ENCODE results near the gene TTC17. TPM values are rescaled to one million over a fixed set of nuclear protein-coding genes. Genes with fewer than 3 reads are reported as not detected.

Gene TTC17
- total and polyA plus RNA-seq, 12 donors = 44.2 to 126 (median 69.2) TPM

DNA sequence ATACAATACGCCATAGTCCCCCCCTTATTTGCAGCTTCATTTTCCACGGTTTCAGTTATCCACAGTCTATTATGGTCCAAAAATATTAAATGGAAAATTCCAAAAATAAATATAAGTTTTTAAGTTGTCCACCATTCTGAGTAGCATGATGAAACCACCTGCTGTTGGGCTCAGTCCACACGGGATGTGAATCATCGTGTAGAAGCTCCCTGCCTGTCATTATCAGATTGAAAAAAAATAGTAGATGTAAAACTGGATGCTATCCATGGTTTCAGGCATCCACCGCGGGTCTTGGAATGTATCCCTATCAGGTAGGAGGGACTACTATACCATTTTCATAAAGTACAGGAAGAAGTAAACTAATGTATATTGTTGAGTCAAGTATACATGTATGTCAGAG, 127.4 kb downstream of the TTC17 start:
- no peak overlapping the region for H3K4me3 ChIP-seq
- H3K27me3 ChIP-seq = no peaks in the 10 kb centered on the region
- peaks cover 0 to 8% (median 5%) of the 10 kb centered on the region in 3 donors for H3K9me3 ChIP-seq (replicated peaks in 1 of 3)
- no peaks in the 10 kb centered on the region for H3K4me1 ChIP-seq (replicated peaks in 1 of 2)
- DNase-seq = no peak
- no peak for TF ChIP-seq POLR2A (IDR thresholded peaks at IDR 0.05)
- TF ChIP-seq, protein P1, sequence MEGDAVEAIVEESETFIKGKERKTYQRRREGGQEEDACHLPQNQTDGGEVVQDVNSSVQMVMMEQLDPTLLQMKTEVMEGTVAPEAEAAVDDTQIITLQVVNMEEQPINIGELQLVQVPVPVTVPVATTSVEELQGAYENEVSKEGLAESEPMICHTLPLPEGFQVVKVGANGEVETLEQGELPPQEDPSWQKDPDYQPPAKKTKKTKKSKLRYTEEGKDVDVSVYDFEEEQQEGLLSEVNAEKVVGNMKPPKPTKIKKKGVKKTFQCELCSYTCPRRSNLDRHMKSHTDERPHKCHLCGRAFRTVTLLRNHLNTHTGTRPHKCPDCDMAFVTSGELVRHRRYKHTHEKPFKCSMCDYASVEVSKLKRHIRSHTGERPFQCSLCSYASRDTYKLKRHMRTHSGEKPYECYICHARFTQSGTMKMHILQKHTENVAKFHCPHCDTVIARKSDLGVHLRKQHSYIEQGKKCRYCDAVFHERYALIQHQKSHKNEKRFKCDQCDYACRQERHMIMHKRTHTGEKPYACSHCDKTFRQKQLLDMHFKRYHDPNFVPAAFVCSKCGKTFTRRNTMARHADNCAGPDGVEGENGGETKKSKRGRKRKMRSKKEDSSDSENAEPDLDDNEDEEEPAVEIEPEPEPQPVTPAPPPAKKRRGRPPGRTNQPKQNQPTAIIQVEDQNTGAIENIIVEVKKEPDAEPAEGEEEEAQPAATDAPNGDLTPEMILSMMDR (IDR thresholded peaks at IDR 0.05) = no peak
- no peaks in the 10 kb centered on the region for H3K36me3 ChIP-seq (replicated peaks in 1 of 2)
- no peak overlapping the region for H3K27ac ChIP-seq
- intact Hi-C loops (cut with DNase I) = no loop called here
- WGBS, 4 donors = 79 to 88% (median 81%) methylated on average over 6 of the region's 6 CpGs

DNA sequence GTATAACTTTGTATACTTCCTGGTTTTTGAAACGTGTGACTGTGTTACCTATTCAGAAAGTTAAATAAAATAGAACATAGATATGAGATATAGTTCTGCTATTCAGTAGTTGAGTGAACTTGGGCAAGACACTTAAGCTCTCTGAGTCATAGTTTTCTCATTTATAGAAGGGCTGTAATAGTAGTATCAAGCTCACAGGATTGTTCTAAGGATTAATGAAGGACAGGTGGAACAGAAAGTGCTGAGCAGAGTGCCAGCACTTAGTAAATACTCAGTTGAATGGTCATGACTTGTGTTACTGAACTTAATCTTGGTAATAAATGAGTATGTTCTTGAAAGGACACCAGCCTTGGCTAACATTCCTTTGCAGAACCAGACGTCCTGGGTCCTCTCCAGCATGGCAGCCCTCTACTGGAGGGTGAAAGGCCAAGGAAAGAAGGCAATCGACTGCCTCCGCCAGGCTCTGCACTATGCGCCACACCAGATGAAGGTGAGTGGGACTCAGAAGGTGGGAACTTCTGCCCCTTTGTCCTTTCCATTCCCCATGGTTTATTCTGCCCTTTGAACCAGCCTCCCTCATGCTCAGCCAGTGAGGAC, 131.2 kb downstream of the TTC17 start:
- Histone ChIP-seq H3K27me3 (no peaks in the 10 kb centered on the region), H3K4me3 (no peak overlapping the region), H3K4me1 (replicated peaks in 1 of 2) (no peaks in the 10 kb centered on the region), H3K9me3 (replicated peaks in 1 of 3) (no peaks in the 10 kb centered on the region), H3K36me3 (replicated peaks in 1 of 2) (peaks cover 0 to 19% of the 10 kb centered on the region in 2 donors), H3K27ac (no peak overlapping the region)
- intact Hi-C loops (cut with DNase I) = no loop called here
- TF ChIP-seq POLR2A (IDR thresholded peaks at IDR 0.05) = no peak
- TF ChIP-seq, protein P1 (IDR thresholded peaks at IDR 0.05) = no peak
- WGBS, 4 donors = 87 to 91% (median 88%) methylated on average over 3 to 5 of the region's 5 CpGs
- DNase-seq = no peak

DNA sequence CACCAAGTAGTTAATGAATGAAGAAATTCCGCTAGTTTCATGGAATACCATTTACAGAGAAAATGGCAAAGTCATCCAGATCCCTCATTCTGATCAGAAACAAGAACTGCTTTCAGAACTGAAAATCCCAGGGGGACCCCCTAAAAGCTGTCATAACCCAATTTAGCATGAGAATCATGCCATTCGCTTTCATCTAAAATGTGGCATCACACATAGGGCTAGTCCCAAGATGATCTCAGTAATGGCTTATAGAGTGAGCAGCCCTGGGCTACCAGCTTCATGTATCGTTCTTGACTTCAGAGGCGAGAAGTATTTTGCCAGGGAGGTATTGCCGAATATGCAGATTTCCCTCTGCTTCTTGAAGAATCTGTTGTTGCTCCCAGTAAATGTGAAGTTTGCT, 134.0 kb downstream of the TTC17 start:
- Histone ChIP-seq H3K27me3 (no peaks in the 10 kb centered on the region), H3K4me1 (replicated peaks in 1 of 2) (no peaks in the 10 kb centered on the region), H3K4me3 (no peak overlapping the region), H3K27ac (no peak overlapping the region), H3K36me3 (replicated peaks in 1 of 2) (peaks cover 0 to 23% of the 10 kb centered on the region in 2 donors), H3K9me3 (replicated peaks in 1 of 3) (no peaks in the 10 kb centered on the region)
- intact Hi-C loops (cut with DNase I) = no loop called here
- 89 to 100% (median 99%) methylated on average over 5 of the region's 5 CpGs for WGBS, 4 donors
- DNase-seq = no peak
- TF ChIP-seq, protein P1 (IDR thresholded peaks at IDR 0.05) = no peak
- no peak for TF ChIP-seq POLR2A (IDR thresholded peaks at IDR 0.05)

DNA sequence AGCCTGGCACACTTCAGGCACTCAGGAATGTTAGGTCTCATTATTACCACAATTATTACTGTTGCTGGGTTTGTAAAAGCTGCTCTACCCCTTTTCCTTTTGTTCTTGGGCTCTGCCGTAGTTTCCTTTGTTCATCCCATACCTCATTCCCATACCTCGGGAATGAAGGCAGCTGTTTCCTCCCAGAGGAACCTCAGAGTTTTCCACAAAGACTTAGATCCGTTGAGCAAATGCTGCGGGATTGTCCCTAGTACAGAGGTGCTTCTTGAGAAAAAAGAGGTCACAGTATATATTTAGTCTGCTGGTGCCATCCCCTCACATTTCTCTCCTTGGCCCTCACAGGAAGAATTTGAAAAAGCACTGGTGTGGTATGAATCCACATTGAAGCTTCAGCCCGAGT, 134.7 kb downstream of the TTC17 start:
- intact Hi-C loops (cut with DNase I) = no loop called here
- Histone ChIP-seq H3K36me3 (replicated peaks in 1 of 2) (peaks cover 0 to 23% of the 10 kb centered on the region in 2 donors), H3K9me3 (replicated peaks in 1 of 3) (no peaks in the 10 kb centered on the region), H3K4me1 (replicated peaks in 1 of 2) (no peaks in the 10 kb centered on the region), H3K27ac (no peak overlapping the region), H3K27me3 (no peaks in the 10 kb centered on the region), H3K4me3 (no peak overlapping the region)
- DNase-seq = no peak
- WGBS, 4 donors = 79 to 89% (median 84%) methylated on average over 5 of the region's 5 CpGs
- no peak for TF ChIP-seq POLR2A (IDR thresholded peaks at IDR 0.05)
- TF ChIP-seq, protein P1 (IDR thresholded peaks at IDR 0.05) = no peak
